ENCODE data around the gene TM9SF1.

DNA sequence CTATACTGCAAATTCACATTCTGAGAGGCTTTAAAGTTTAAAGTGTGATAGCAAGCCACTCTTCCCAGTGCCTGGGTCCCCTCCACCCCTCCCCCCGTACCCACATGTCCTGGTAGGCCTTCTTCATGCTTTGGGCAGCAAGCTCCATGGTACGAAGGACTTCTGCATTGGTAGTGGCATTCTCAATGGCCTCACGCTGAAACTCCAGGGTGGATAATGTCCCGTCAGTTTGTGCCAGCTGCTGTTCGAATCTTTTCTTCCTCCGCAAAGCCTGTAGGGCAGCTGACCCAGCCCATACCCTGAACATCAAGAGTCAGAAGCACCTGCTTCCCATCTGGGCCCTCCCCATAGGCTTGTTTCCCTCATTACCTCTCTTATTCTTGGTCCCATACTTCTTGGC, 16.1 kb upstream of the TM9SF1 start:
- TF ChIP-seq ZNF589 (CRISPR knock-in tag; IDR thresholded peaks at IDR 0.05; ENCODE audit: low read depth): no peak
- no peak for TF ChIP-seq EZH2 (IDR thresholded peaks at IDR 0.05; ENCODE audit: borderline replicate concordance, low read depth, low read length)
